ENCODE results near the gene P4HB. TPM values are rescaled to one million over a fixed set of nuclear protein-coding genes. Genes with fewer than 3 reads are reported as not detected.

The P4HB gene
- polyA plus RNA-seq, 1 donor from 2014 or later = 82.8 TPM

- H3K4me3 ChIP-seq (ENCODE audit: low read length) = no peak overlapping the region
- no peak overlapping the region for H3K9ac ChIP-seq (ENCODE audit: low read length)
- H3K27me3 ChIP-seq (ENCODE audit: insufficient read depth, low read depth, low read length) = peaks cover 36% of the 10 kb centered on the region
- no peaks in the 10 kb centered on the region for H3K36me3 ChIP-seq (ENCODE audit: insufficient read depth, low read length)
- no peak overlapping the region for H3K27ac ChIP-seq (ENCODE audit: low read length)
- no peak overlapping the region for H2AFZ ChIP-seq (ENCODE audit: low read depth, low read length)
- no peaks in the 10 kb centered on the region for H3F3A ChIP-seq (ENCODE audit: insufficient read depth, low read length, poor library complexity, severe bottlenecking)
- H3K9me3 ChIP-seq (ENCODE audit: low read length) = no peaks in the 10 kb centered on the region
- H3K79me2 ChIP-seq (replicated peaks; ENCODE audit: insufficient read depth, low read length) = no peaks in the 10 kb centered on the region
- H4K20me1 ChIP-seq (ENCODE audit: insufficient read depth) = no peaks in the 10 kb centered on the region
- H3K4me2 ChIP-seq (ENCODE audit: low read length) = no peak overlapping the region
- TF ChIP-seq EZH2 (IDR thresholded peaks at IDR 0.05; ENCODE audit: borderline replicate concordance, insufficient read depth, low read length, poor library complexity, severe bottlenecking) (no peak), CTCF (IDR thresholded peaks at IDR 0.05; ENCODE audit: poor library complexity, severe bottlenecking) (no peak), POLR2AphosphoS5 (IDR thresholded peaks at IDR 0.05) (no peak), EP300 (conservative IDR thresholded peaks at IDR 0.05; ENCODE audit: poor library complexity, severe bottlenecking) (no peak), REST (IDR thresholded peaks at IDR 0.05; ENCODE audit: borderline replicate concordance) (no peak), TAF1 (IDR thresholded peaks at IDR 0.05; ENCODE audit: low read depth) (no peak), SMC3 (conservative IDR thresholded peaks at IDR 0.05; ENCODE audit: poor library complexity) (no peak), RAD21 (conservative IDR thresholded peaks at IDR 0.05) (no peak)
- no peaks in the 10 kb centered on the region for H3K9me2 ChIP-seq (ENCODE audit: insufficient read depth, low read length)
Observed at GRCh38 chr17:81808778-81809555, 51.4 kb downstream of the P4HB start.

- no peak overlapping the region for H3K4me2 ChIP-seq (ENCODE audit: low read length)
- H3K9me2 ChIP-seq (ENCODE audit: insufficient read depth, low read length) = no peaks in the 10 kb centered on the region
- no peaks in the 10 kb centered on the region for H3K36me3 ChIP-seq (ENCODE audit: insufficient read depth, low read length)
- H3K27ac ChIP-seq (ENCODE audit: low read length) = no peak overlapping the region
- no peaks in the 10 kb centered on the region for H3K9me3 ChIP-seq (ENCODE audit: low read length)
- no peak for TF ChIP-seq REST (IDR thresholded peaks at IDR 0.05; ENCODE audit: borderline replicate concordance)
- TF ChIP-seq TAF1 (IDR thresholded peaks at IDR 0.05; ENCODE audit: low read depth) = no peak
- TF ChIP-seq RAD21 (conservative IDR thresholded peaks at IDR 0.05) = no peak
- TF ChIP-seq CTCF (IDR thresholded peaks at IDR 0.05; ENCODE audit: poor library complexity, severe bottlenecking) = no peak
- no peak for TF ChIP-seq SMC3 (conservative IDR thresholded peaks at IDR 0.05; ENCODE audit: poor library complexity)
- no peak for TF ChIP-seq EP300 (conservative IDR thresholded peaks at IDR 0.05; ENCODE audit: poor library complexity, severe bottlenecking)
- no peak for TF ChIP-seq MXI1 (conservative IDR thresholded peaks at IDR 0.05; ENCODE audit: poor library complexity, severe bottlenecking)
- TF ChIP-seq POLR2AphosphoS5 (IDR thresholded peaks at IDR 0.05) = no peak
- TF ChIP-seq EZH2 (IDR thresholded peaks at IDR 0.05; ENCODE audit: borderline replicate concordance, insufficient read depth, low read length, poor library complexity, severe bottlenecking) = no peak
- H3K9ac ChIP-seq (ENCODE audit: low read length) = no peak overlapping the region
- no peak overlapping the region for H2AFZ ChIP-seq (ENCODE audit: low read depth, low read length)
- H3K4me3 ChIP-seq (ENCODE audit: low read length) = no peak overlapping the region
- H4K20me1 ChIP-seq (ENCODE audit: insufficient read depth) = no peaks in the 10 kb centered on the region
- no peaks in the 10 kb centered on the region for H3K79me2 ChIP-seq (replicated peaks; ENCODE audit: insufficient read depth, low read length)
- no peaks in the 10 kb centered on the region for H3F3A ChIP-seq (ENCODE audit: insufficient read depth, low read length, poor library complexity, severe bottlenecking)
- H3K27me3 ChIP-seq (ENCODE audit: insufficient read depth, low read depth, low read length) = peaks cover 47% of the 10 kb centered on the region
Observed at GRCh38 chr17:81807839-81808238, 52.5 kb downstream of the P4HB start.
